Posterior vena cava (tissue), 2 donors: Measurements from ENCODE around the gene OBSCN. TPM values are rescaled to one million over a fixed set of nuclear protein-coding genes. Genes with fewer than 3 reads are reported as not detected.

Experiments
- DNase-seq: peaks from one replicate; pipeline ENCODE4 v3.0.0-alpha.2; 2020; ENCODE audit warnings: low spot score
- intact Hi-C, 2 donors: fragments of 100-400 bp; cut with DNase I; formaldehyde crosslinking; loops; one replicate each; pipeline versions ENCODE4 v1.14.1 to v1.14.2; 2022 to 2023
- total RNA-seq, 2 donors: library from RNA; stranded (reverse); fragmentation: NEBNext Ultra II Directional; extraction: Animal tissue kit (Norgen Biotek cat#: 25700); gene quantifications; one replicate each; pipeline ENCODE4 v1.2.1, GENCODE V29; 2021
- donor health status: DM: yes; HTN: yes; CAD: no.
- donor health status: DM: yes; HTN: yes; CAD: no.

OBSCN gene
- total RNA-seq, 2 donors from 2014 or later: 3.5 to 6.3 TPM

DNA sequence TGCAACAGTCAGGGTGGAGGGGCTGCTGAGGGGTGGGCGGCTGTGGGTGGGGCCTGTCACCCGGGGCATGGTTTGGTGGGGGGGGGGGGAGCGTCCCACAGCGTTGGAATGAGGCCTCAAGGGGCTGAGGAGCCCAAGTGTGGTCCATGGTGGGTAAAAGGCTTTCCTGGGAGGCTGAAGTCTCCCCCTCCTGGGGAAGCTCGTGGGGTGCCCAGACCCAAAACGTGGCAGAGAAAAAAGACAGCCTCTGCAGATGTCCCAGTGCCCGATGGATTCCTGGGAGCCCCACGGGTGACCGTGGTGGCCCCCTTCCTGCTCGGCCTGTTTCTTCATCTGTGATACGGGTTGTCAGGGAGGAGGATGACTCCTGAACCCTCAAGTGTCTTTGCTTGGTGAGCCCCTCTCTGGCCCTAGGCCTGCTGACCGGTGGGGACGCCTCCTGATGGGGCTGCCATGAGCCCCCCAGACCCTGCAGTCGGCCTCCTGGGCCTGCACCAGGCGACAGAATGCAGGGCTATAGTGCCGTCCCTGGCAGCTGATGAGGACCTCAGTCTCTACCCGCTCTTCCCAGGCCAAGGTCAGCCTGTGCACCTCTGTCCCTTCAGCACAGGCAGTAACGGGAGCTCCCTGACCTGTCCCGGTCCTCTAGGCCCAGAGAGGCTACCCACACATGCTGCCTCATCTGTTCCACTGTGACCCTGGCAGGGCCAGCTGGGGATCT is 1.1 kb downstream of the OBSCN start:
- peak; percentile 62 for DNase-seq
- intact Hi-C loops: loop anchor here in 1 of 2 donors (10.0 kb wide), 1 partner anchor 1746 kb away; no protein-coding TSS in a partner anchor

DNA sequence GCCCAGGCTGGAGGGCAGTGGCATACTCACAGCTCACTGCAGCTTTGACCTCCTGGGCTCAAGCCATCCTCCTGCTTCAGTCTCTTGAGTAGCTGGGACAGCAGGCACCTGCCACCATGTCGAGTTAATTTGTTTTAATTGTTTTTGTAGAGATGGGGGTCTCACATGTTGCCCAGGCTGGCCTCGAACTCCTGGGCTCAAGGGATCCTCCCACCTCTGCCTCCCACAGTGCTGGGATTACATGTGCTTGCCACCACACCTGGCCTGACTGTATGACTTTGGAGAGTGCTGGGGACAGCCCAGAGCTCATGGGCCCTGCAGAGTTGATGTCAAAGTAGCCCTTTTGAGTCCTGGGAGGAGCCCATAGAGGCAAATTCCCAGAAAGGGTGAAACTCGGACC is 1.8 kb downstream of the OBSCN start:
- intact Hi-C loops: loop anchor here in 1 of 2 donors (10.0 kb wide), 1 partner anchor 1745 kb away; no protein-coding TSS in a partner anchor
- no peak for DNase-seq

GRCh38 chr1:228210076-228210651 is 2.3 kb downstream of the OBSCN start:
- intact Hi-C loops: no loop called here

DNA sequence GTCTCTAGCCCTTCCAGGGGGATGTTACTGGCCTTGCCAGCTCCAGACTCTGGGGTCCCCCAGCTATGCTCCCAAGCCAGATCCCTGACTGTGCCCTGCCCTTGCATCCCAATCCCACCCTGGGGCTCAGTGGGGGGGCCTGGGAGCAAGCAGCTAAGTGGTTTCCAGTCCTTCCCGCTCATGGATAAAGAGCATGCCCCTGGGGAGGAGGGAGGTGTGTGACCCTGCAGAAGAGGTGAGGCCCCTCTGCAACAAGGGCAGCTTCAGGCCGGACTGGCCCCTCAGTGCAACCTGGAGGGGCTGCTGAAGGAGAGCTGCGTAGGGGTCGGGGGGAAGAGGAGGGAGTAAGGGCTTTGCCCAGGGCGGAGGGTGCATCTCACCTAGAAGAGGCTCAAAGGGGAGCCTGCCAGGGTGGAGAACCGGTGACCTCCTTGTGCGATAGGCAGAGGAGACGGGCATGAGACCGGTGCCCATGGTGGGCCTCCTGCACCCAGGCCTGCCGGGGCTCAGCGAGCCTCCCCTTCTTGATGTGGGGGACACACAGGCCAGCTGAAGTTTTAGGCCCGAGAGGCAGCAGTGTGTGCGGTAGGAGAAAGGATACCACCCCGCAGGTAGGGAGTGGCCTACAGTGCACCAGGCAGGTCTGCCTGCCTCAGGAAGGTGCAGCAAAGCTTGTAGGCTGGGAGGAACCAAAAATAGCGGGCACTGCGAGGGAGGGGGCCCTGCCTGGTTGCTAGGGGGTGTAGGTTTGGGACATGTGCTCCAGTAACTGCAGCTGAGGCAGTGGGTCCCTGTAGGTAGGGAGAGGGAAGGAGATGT is 3.1 kb downstream of the OBSCN start:
- no peak for DNase-seq
- intact Hi-C loops: no loop called here

More at GRCh38 chr1:228210076-228210651, 2.3 kb downstream of the OBSCN start:
- peak; percentile 63 for DNase-seq

DNA sequence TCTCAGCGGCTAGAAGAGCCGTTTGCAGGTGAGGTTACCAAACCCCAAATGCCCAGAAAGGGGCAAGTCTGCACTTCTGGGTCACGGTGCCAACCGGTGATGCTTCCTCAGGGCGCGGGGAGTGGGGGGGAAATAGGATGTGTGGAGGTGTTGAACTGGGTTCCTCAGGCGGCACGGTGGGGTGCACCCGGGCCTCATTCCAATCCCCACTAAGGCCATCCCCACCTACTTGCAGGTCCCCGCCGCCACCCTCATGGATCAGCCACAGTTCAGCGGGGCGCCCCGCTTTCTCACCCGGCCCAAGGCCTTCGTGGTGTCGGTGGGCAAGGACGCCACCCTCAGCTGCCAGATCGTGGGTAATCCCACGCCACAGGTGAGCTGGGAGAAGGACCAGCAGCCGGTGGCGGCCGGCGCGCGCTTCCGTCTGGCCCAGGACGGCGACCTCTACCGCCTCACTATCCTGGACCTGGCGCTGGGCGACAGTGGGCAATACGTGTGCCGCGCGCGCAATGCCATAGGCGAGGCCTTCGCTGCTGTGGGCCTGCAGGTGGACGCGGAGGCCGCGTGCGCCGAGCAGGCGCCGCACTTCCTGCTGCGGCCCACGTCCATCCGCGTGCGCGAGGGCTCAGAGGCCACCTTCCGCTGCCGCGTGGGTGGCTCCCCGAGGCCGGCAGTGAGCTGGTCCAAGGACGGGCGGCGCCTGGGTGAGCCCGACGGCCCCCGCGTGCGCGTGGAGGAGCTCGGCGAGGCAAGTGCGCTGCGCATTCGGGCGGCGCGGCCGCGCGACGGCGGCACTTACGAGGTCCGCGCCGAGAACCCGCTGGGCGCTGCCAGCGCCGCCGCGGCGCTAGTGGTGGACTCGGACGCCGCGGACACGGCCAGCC is 3.9 kb downstream of the OBSCN start:
- intact Hi-C loops: no loop called here
- DNase-seq: peak; percentile 73

GRCh38 chr1:228212415-228212965 is 4.6 kb downstream of the OBSCN start:
- DNase-seq: no peak
- intact Hi-C loops: no loop called here

DNA sequence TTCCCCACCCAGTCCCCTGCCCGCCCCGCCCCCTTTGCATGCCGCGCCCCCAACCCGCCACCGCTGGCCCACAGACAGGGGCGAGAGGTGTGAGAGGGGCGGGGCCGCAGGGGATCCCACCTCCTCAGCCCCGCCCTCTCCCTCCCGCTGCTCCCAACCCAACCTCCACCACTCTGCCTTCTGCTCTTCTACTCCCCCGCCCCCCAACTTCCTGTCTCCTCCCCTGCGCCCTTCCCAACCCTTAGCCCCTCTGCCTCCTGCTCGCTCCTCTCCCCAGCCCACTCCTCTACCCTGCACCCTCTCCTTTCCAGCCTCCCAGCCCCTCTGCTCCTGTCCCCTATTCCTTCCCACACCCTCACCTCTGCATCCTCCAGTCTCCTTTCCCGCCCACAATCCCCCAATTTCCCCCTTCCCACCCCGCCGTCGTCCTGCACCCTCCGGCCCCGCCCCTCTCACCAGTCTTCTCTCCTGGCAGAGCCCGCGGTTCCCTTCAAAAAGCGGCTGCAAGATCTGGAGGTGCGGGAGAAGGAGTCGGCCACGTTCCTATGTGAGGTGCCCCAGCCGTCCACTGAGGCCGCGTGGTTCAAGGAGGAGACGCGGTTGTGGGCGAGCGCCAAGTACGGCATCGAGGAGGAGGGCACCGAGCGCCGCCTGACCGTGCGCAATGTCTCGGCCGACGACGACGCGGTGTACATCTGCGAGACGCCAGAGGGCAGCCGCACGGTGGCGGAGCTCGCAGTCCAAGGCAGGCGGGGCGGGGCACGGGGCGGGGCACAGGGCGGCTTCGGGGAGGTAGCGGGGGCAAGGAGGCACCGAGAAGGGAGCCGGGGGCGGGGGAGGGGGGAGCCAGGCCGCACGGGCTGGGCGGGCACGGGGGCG is 5.4 kb downstream of the OBSCN start:
- DNase-seq: peak; percentile 95
- intact Hi-C loops: no loop called here

DNA sequence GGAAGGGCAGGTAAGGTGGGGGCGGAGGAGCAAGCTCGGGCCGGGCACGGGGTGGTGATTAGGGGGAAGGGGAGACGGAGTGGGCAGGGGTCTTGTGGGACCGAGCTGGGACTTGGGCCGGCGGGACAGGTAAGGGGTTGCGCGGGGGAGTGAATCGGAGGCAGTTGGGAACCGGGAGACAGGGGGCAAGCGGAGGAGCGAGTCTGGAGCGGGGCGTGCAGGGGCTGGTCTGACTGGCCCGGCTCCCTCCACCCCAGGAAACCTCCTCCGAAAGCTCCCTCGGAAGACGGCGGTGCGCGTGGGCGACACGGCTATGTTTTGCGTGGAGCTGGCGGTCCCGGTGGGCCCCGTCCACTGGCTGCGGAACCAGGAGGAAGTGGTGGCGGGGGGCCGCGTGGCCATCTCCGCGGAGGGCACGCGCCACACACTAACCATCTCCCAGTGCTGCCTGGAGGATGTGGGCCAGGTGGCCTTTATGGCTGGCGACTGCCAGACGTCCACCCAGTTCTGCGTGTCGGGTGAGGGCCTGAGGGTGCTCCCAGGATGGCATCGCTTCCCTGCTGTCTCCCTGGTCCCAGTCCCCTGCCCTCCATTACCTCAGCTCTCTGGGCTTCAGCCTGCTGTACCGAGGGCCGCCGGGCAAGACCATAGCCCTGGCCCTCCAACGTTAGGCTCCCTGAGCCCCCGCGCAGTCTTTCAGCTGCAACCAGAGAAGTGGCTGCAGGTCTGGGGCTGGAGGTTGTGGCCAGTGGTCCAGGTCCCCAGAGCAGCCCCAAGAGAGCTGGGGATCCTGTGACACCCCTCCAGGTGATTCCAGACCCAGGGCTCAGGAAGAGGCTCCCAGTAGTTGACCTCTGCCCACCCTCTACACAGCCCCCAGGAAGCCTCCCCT is 6.3 kb downstream of the OBSCN start:
- intact Hi-C loops: no loop called here
- no peak for DNase-seq

- intact Hi-C loops: no loop called here
- no peak for DNase-seq
These were observed 7.2 kb downstream of the OBSCN start for GRCh38 chr1:228214921-228215662.

DNA sequence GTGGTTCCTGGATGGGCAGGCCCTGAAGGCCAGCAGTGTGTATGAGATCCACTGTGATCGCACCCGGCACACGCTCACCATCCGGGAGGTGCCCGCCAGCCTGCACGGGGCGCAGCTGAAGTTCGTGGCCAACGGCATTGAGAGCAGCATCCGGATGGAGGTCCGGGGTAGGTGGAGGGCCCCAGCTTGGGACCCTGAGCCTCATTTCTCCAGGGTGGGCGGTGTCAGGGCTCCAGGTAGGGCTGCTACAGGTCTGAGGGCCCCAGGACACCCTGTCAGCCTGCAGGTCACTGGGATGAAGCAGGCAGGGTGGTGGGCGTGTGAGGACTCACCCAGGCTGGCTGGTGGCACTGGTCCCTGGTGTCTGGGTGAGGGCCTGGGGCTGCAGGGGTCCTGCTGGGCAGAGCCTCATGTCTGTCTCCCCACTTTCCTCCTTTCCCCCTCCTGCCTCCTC is 7.8 kb downstream of the OBSCN start:
- peak; percentile 72 for DNase-seq
- intact Hi-C loops: no loop called here

DNA sequence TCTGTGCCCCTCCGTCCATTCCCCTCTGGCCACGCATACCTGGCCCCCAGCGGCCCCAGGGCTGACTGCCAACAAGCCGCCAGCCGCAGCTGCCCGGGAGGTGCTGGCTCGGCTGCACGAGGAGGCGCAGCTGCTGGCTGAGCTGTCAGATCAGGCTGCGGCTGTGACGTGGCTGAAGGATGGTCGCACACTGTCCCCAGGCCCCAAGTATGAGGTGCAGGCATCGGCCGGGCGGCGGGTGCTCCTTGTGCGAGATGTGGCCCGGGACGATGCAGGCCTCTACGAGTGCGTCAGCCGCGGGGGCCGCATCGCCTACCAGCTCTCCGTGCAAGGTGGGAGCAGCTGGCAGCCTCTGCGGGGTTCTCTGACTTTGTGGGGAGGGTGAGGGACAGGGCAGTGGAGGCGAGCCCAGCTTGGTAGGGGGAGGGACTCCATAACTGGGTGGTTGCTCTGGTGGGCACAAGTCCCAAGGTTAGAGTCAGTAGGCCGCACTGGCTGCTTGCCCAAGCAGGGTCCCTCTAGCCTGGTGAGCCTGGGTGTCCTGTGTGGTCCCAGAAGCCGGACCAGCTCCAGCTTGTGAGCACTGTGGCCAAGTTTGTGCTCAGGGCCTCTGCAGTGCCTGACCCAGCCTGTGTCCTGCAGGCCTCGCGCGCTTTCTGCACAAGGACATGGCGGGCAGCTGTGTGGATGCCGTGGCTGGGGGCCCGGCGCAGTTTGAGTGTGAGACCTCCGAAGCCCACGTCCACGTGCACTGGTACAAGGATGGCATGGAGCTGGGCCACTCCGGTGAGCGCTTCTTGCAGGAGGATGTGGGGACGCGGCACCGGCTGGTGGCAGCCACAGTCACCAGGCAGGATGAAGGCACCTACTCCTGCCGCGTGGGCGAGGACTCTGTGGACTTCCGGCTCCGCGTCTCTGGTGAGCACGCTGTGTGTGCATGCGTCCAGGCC is 8.8 kb downstream of the OBSCN start:
- DNase-seq: peak; percentile 78
- intact Hi-C loops: no loop called here

DNA sequence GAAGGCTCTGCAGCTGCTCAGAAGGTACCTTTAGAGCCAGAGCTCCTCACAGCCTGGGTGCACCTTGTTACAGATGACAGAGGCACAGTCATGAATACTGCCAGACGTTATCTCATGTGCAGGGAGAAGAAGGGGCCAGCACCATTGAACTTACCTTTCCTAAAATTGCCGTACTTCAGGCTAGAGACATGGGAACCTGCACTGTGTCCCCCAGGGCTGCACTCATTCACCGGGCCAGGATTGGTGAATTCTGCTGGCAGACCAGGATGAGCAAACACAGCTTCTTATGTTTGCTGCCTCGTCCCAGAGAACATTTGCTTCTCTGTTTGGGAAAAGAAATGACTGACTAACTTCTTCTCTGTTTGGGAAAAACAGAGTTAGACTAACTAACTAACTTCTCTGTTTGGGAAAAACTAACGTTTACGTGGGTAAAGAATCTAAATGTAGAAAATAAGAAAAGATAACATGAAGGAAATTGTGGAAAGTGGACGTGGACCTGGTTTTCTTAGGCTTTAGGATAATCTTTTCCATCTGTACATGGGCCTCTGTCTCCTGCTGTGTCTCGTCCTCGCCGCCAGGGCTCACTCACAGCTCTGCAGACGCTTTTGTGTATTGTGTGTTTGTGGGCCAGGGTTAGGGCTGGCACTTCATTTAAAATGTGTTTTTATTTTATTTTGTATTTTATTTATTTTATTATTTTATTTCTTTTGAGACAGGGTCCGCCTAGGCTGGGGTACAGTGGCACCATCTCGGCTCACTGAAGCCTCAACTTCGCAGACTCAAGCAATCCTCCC is 9.9 kb downstream of the OBSCN start:
- no peak for DNase-seq
- intact Hi-C loops: no loop called here

DNA sequence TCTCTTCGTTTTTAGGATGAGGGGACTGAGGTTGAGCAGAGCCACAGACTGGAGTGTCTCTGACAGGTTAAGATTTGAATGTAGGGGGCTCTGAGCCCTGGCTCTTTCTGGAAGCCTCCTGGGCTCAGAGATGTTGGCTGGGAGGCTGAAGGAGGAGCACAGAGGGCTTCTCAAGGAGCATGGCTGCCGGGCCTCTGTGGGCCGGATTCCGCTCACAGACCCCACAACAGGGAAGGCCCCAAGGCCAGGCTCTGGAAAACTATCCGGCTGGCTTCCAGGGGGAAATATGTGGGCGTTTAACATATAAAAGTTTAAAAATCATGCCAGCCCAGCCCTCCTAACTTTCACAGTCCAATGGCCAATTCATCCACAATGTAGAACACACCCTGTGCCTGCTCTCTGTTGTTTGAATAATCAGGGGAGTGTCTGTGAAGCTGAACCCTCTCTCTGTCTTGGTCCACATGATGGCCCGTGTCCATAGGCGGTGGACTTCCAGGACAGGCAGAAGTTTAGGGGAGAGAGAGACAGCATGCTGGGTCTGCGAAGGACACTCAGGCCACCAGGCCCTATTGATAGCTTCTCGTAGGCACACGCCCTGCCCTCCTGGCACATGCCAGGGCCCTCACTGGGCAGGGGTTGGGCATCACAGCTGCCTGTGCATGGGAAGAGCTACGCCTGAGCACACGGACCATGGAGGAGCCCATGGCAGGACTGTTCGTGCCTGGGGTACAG is 10.8 kb downstream of the OBSCN start:
- DNase-seq: no peak

More for the DNA sequence above, 10.8 kb downstream of the OBSCN start:
- intact Hi-C loops: no loop called here
